Epithelial cell of proximal tubule (primary cell): ENCODE measurements around the gene RNF44. TPM values are rescaled to one million over a fixed set of nuclear protein-coding genes. Genes with fewer than 3 reads are reported as not detected.
"Not testable (repeated sequence)": the region's sequence is repeated elsewhere in the genome, so short reads cannot be mapped to it uniquely, and the experiment has no call there.

Experiments used
- DNase-seq: peaks from one replicate; pipeline ENCODE4 v3.0.0-alpha.2; 2011; ENCODE audit warnings: low read depth
- H3K4me3 ChIP-seq: 2 replicates; pipeline ENCODE4 v1.5.1; 2011; ENCODE audit warnings: low read depth, mild to moderate bottlenecking, low read length
- total RNA-seq: library from RNA; depleted of rRNA; stranded (reverse); fragments of >200 nt; gene quantifications from 2 replicates; pipeline ENCODE4 v1.2.3, GENCODE V29; 2015
- TF ChIP-seq, protein P1 (sequence below): conservative IDR thresholded peaks from 2 replicates; pipeline ENCODE4 v1.5.1; 2012; ENCODE audit warnings: low read depth, mild to moderate bottlenecking, low read length

RNF44 gene
- total RNA-seq, 1 donor from 2014 or later = 17.1 TPM

- no peak for DNase-seq
- TF ChIP-seq, protein P1, sequence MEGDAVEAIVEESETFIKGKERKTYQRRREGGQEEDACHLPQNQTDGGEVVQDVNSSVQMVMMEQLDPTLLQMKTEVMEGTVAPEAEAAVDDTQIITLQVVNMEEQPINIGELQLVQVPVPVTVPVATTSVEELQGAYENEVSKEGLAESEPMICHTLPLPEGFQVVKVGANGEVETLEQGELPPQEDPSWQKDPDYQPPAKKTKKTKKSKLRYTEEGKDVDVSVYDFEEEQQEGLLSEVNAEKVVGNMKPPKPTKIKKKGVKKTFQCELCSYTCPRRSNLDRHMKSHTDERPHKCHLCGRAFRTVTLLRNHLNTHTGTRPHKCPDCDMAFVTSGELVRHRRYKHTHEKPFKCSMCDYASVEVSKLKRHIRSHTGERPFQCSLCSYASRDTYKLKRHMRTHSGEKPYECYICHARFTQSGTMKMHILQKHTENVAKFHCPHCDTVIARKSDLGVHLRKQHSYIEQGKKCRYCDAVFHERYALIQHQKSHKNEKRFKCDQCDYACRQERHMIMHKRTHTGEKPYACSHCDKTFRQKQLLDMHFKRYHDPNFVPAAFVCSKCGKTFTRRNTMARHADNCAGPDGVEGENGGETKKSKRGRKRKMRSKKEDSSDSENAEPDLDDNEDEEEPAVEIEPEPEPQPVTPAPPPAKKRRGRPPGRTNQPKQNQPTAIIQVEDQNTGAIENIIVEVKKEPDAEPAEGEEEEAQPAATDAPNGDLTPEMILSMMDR = no peak
- no peak overlapping the region for H3K4me3 ChIP-seq
Measured at GRCh38 chr5:176492431-176492830, 44.8 kb downstream of the RNF44 start.

DNA sequence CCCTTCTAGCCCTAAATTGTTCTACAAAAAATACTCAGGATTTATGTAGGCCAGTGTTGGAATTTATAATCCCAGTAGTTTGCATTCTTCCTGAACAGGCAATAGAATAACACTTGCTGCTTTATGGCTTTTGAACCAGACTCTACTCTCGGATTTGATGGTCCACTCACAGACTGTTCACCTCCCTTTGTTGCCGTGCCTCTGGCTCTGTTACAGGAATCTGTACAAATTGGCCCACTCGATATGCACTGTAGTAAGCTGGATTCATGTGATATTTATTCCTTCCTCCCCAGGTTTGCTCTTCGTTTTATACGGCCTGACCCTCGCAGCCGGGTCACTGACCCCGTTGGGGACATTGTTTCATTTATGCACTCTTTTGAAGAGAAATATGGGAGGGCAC, 45.3 kb downstream of the RNF44 start:
- H3K4me3 ChIP-seq = no peak overlapping the region
- DNase-seq = no peak
- TF ChIP-seq, protein P1 = no peak

DNA sequence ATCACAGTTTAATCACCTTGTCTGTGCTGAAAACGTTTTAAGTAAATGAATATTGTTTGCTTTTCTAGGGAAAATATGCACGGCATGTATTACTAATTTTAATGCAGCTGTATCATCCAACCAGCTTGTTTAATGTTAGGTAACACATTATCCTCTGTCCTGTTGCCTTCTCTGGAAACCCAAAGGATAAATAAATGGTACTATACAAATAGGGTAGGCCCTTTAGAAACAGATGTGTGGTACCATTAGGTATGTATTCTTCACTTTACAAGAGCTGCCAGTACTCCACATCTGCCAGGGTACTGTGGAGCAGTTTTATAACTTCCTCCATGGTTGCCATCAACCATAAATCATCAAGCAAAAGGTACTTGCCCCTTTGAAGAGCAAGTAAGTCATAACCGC, 46.1 kb downstream of the RNF44 start:
- TF ChIP-seq, protein P1 = no peak
- no peak overlapping the region for H3K4me3 ChIP-seq
- DNase-seq = no peak

DNA sequence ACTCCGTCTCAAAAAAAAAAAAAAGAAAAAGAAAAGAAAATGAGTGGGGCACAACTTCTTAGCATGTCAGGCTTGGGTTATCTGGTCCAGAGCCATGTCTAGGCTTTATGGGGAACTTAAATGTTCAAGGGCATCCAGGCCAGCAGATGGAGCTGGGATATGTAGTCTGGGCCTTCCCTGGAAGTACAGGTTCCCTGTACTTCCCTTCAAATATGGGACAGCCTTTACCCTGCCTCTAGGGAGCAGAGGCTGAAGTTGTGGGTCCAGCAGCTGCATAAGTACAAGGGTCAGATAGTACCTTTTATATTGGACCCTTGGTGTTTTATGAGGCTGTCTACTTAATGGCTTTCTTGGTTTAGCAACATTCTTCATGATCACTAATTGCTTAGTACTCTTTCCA, 46.9 kb downstream of the RNF44 start:
- no peak for DNase-seq
- no peak overlapping the region for H3K4me3 ChIP-seq
- TF ChIP-seq, protein P1 = no peak

DNA sequence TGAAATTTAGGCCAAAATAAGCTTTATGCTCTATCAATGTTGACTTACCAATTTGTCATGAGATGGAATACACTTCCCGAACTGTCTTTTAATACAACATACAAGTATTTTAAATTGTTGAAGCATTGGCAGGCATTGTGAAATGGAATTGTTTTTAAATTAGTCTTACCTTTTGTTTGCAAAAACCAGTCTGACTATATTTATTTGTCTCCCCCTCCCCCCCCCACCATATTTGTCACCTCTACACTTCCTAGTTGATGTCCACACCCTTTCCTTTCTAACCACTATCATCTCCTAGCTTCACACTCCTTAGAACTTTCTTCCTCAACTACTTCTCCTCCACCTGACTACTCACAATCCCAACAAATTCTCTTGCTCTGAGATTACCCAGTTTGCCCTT, 48.1 kb downstream of the RNF44 start:
- no peak overlapping the region for H3K4me3 ChIP-seq
- TF ChIP-seq, protein P1 = no peak
- DNase-seq = no peak

GRCh38 chr5:176487160-176487559, 50.0 kb downstream of the RNF44 start:
- not testable (repeated sequence) for H3K4me3 ChIP-seq, DNase-seq

DNA sequence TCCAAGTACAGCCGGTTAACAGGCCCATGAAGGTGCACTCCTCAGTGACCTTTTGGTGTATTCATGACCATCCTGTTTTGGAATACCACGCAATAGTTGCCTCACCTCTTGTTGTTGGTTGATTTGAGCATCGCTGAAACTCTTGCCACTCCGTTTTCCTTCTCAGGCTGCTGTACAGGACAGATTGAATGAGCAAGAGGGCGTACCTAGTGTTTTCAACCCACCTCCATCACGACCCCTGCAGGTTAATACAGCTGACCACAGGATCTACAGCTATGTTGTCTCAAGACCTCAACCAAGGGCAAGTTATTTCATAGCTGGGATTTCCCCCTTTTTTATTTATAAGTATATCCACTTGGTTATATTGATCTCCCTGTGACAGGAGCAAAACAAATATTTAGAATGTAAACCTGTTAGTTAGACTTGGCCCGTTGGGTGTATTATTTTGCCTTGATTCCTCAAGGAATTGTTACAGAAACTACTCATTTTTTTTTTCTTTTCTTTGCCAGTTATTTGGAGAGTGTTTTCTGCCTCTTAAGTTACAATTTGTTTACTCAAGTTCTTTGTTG, 50.9 kb downstream of the RNF44 start:
- no peak overlapping the region for H3K4me3 ChIP-seq
- DNase-seq = no peak
- TF ChIP-seq, protein P1 = no peak
